Left renal pelvis (tissue), 4 donors: Measurements from ENCODE around the gene OR5H14. TPM values are rescaled to one million over a fixed set of nuclear protein-coding genes. Genes with fewer than 3 reads are reported as not detected.
"Not testable (repeated sequence)": the region's sequence is repeated elsewhere in the genome, so short reads cannot be mapped to it uniquely, and the experiment has no call there.

Source experiments
- DNase-seq, 4 donors: peaks; one replicate each; pipeline ENCODE4 v3.0.0-alpha.2; 2013; ENCODE audit warnings: low read depth in 4 of 4, low spot score in 3 of 4
- polyA plus RNA-seq, 4 donors: library from polyadenylated mRNA; unstranded; fragments of 120-200 nt; gene quantifications; one replicate each; pipeline ENCODE4 v1.2.1, GENCODE V29; 2013; ENCODE audit not compliant: insufficient read length in 4 of 4

OR5H14 gene
- under 1 TPM in 2 of 4 donors, not detected in 2; 0.01 to 0.03 TPM for polyA plus RNA-seq

GRCh38 chr3:98147179-98147578 lies at the start of gene OR5H14:
TSS of gene OR5H14 (plus strand) at chr3:98147479. CDS start at chr3:98149386, 1,907 bp downstream.
- no peak for DNase-seq

DNA sequence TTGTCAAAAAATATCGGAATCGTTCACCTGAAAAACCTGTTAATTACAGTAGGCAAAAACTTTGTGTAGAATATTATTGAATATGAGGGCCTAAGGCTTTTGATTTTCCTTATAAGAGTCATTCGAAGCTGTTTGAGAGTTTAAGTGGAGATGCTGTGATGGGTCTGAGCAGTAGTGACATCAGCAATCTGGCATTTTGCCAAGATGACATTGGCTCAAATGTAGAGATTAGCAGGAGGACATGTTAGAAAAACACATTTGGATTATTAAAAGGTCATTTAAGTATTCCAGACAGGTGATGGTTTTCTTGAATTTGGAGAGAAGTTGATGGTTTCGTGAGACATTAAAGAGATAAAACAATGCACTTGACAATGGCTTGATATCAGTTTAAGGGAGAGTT lies 47.4 kb upstream of the OR5H14 start:
- DNase-seq, result no peak

DNA sequence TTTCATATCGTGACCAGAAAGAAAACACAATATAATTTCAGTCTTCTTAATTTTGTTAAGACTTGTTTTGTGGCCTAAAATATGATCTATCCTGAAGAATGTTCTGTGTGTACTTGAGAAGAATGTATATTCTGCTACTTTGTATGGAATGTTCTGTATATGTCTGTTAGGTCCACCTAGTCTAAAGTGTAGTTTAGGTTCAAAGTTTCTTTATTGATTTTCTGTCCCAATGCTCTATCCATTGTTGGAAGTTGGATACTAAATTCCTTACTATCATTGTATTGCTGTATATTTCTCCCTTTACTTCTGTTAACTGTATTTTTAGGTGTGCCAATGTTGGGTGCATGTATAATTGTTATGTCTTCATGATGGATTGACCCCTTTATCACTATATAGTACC lies 39.1 kb upstream of the OR5H14 start:
- DNase-seq, result no peak

DNA sequence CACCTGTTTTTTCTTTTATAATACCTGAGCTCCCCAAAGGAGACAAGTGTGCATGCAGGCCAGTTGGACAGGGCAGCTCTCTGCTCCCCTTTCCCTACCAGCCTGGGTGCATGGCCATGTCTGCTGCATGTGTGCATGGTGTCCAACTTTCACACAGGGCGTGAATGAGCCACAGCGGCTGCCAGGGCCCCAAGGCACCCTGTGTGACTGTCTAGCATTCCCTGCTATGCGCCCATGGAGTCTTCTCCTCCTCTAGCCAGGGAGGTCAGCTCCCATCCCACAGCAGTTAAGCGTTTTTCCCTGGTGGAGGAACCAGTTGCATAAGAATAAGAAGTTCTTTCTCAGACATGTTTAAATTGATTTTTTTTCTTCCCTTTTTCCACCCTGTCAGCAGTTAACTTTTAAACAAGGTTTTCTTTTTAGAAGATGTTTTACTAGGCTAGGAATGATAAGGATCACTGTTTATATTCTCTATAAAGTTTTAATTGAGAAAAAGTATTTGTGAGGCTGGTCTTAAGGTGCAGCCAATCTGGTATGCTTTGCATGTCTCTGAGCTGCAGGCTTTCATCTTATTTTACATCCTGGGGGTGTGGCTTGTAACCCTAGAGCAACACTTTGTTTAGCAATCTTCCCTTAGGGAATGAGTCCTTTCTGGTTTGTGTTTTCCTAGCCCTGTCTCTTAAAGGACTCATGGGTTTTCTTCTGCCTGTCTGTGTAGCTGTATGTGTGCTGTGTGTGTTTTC lies 37.3 kb upstream of the OR5H14 start:
- no peak for DNase-seq

GRCh38 chr3:98110550-98110908 lies 36.8 kb upstream of the OR5H14 start:
- no peak for DNase-seq

DNA sequence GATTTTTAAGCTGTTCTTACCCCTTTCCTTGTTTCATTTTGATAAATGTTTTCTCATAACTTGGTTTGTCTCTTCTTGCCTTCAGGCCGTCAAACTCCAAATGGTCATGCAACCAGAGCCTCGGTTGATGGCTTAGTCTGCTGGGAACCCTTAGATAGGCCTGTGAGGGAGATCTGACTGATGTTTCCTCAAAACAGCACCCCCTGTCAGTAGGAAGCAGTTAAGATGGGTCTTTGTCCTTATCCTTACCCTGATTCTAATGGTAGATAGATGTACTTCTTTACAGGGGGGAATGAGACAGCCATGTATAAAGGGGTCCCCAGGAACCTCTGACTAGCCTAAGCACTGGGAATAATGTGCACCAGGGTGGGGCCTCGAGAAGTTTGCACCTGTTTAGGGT lies 33.0 kb upstream of the OR5H14 start:
- no peak for DNase-seq

DNA sequence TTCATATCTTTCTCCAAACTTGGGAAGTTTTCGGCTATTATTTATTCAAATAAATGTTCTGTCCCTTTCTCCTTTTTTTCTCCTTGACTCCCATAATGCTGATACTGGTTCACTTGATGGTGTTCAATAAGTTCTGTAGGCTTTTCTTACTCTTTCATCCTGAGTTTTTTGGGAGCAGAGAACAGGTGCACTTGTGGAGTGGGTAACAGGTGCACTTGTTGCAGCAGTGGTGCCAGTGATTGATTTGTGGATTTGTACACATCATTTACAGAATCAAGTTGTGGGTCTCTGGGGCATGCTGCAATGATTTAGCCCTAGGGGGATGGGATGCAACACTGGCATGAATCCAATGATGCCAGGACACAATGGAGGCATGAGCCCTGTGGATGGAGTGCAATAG lies 31.6 kb upstream of the OR5H14 start:
- DNase-seq, result no peak

GRCh38 chr3:98130421-98130820 lies 16.9 kb upstream of the OR5H14 start, which contains the start of gene OR5H1:
TSS of gene OR5H1 (plus strand) at chr3:98130721. CDS start at chr3:98132698, 1,977 bp downstream.
- DNase-seq, result no peak

DNA sequence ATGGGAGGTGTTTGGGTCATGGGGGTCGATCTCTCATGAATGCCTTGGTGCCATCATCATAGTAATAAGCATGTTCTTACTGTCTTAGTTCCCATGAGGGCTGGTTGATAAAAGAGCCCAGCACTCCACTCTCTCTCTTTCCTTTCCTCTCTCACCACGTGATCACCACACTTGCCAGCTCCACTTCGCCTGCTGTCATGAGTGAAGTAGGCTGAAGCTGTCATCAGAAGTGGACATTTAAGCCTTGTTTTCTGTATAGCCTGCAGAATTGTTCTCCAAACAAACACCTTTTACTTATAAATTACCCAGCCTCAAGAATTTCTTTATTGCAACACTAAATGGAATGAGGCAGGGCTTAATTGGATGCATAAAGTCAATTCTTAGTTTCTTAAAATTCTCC lies 10.6 kb upstream of the OR5H14 start:
- DNase-seq, result no peak

DNA sequence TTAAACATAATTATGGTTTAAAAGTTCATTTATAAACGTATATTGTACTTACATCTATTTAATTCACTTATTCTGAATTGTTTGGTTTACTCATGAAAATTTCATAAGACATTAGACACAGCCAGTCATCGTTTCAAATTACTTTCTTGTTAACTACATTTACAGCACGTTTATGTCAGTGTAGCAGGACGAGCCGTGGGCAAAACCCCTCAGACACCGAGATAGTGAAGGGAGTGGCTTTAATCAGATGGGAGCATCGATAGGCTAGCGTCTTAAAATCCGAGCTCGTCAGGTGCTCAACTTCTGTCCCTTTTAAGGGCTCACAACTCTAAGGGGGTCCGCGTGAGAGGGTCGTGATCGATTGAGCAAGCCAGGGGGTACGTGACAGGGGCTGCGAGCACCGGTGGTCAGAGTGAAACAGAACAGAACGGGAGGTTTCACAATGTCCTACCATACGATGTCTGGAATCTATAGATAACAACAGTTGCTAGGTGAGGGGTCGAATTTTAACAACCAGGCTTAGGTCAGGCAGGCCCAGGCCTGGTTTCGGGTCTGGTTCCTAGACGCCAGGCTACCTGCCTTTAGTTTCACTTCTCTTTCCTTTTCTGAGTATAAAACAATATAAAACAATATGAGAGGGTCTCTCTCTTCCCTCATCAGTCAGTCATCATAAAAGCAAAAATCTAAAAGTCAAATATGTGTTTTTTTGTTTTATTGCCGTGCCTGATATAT lies 9.3 kb upstream of the OR5H14 start:
- not testable (repeated sequence) for DNase-seq

DNA sequence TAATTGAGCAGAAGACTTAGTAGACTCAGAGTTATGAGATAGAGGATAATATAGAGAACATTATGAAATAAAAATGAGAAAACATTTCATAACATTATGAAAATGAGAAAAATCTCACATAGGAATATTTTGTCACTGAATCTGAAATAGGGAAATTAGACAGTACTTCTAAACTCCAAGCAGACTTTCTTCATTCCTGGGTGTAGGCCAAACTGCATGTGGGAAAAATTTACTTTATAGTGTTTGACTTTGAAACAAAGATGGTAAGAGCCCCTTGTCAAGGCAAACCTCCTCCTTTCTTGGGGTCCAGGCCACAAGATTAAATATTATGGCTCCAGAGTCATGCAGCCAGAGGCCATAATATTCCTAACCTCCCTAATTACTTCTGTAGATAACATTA lies 6.7 kb upstream of the OR5H14 start:
- DNase-seq, result no peak

- DNase-seq, result no peak
Measured at GRCh38 chr3:98148751-98149150, 1.5 kb downstream of the OR5H14 start.

DNA sequence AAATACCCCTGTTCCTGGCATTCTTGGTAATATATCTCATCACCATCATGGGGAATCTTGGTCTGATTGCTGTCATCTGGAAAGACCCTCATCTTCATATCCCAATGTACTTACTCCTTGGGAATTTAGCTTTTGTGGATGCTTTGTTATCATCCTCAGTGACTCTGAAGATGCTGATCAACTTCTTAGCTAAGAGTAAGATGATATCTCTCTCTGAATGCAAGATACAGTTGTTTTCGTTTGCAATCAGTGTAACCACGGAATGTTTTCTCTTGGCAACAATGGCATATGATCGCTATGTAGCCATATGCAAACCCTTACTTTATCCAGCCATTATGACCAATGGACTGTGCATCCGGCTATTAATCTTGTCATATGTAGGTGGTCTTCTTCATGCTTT lies 2.2 kb downstream of the OR5H14 start:
- DNase-seq, result not testable (repeated sequence)

- no peak for DNase-seq
Measured at GRCh38 chr3:98151241-98151640, 4.0 kb downstream of the OR5H14 start.

DNA sequence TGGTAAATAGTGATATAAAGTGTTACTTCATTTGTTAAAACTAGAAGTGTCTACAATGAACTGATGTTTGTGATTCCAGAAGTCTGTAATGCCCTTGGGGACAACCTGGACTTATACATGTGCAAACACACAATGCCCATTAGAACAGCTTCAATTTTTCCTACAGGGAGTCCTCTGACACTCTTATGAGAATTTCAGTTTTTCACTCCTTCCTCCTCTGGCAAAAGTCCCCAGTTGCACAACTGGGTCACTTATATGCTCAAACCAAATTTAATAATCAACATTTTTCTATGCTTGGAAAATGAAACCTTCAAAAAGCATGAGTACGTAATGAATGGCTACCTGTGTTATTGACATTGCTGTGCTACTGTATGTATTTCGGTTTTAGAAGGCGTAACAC lies 19.1 kb downstream of the OR5H14 start, which contains the start of gene OR5H15:
Gene OR5H15 (plus strand): TSS at position 301 of the 400 bp plus-strand sequence. CDS start 2,004 bp downstream, outside the sequence.
- DNase-seq, result no peak

GRCh38 chr3:98171071-98171470 lies 23.8 kb downstream of the OR5H14 start:
- DNase-seq, result no peak

GRCh38 chr3:98172621-98173020 lies 25.3 kb downstream of the OR5H14 start:
- no peak for DNase-seq

- no peak for DNase-seq
Measured at GRCh38 chr3:98180319-98180890, 33.1 kb downstream of the OR5H14 start.

DNA sequence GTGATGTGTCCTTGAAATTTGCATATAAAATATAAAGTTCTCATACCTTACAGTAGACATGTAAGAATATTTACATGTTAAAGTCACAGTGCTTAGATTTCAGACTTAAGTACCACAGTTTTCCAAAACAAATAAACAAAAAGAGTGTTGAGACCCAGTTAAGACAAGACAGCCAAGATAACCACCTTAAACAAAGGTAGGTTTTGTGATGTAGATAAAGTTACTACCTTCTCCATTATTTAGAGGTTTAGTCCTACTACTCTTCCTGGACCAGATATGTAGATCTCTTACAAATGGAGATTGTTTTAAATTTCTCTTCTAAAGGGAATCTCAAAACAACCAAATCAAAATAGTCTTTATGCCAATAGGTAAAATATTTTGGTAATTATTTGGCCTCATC lies 34.9 kb downstream of the OR5H14 start:
- DNase-seq, result no peak

GRCh38 chr3:98185180-98185579 lies 37.9 kb downstream of the OR5H14 start:
- DNase-seq, result no peak

DNA sequence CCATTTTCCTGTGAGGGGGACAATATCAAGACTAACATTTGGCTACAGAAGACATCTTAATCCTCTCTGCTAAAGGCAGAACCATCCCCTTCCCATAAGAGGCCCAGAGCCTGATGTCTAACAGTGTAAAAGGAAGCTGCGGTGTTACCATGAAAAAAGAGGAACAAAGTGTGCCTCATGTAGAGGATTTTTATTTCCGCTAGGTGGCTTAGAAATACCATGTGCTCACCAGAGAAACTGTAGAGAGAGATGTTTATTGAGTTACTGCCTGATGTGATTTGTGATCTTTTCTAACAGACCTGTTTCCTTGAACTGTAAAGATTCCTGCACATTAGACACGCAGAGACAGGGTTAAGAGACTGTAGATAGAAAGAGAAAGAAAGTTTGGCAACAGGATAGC lies 41.3 kb downstream of the OR5H14 start:
- DNase-seq, result no peak

GRCh38 chr3:98190911-98191310 lies 43.6 kb downstream of the OR5H14 start:
- DNase-seq, result not testable (repeated sequence)
